Suprapubic skin (tissue), 3 donors: ENCODE data around the gene NKPD1.

Experiments used
- EP300 ChIP-seq: sonication (generic); formaldehyde crosslinking; IDR thresholded peaks from one replicate; pipeline ENCODE4 v1.6.1; 2017; ENCODE audit warnings: antibody characterized with exemption
- POLR2A ChIP-seq, 2 donors: fragments of 450-650 bp; IDR thresholded peaks; one replicate each; pipeline ENCODE4 v1.6.1; 2017; ENCODE audit warnings: antibody characterized with exemption in 2 of 2, mild to moderate bottlenecking in 2 of 2, moderate library complexity in 2 of 2
- TF ChIP-seq, protein P1 (sequence below), 2 donors: fragments of 200-600 bp in 1 of 2; fragments of 450-650 bp in 1 of 2; sonication (generic) in 1 of 2; IDR thresholded peaks; one replicate each; pipeline ENCODE4 v1.5.1; 2016 to 2019; ENCODE audit warnings: antibody characterized with exemption in 2 of 2, mild to moderate bottlenecking in 1 of 2, moderate library complexity in 1 of 2

DNA sequence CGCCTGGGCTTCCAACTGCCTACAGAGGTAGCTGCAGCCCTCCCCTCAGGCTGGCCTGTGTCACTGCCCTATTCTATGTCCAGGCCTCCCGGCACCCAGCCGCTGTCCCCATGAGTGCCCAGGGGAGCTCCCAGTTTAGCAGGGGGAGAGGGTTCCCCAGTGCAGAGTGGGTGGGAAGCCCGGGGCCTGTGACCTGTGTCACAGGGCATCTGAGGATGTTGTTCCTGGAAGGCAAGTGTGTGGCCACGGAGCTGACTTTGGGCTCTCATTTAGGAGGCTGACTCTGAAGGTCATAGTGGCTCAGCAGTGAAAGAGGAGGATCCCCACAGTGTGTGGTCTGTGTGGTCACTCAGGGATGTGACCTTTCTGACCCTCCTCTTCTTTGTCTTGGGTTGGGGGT is 42.7 kb downstream of the NKPD1 start:
- TF ChIP-seq EP300 (no peak), POLR2A (IDR thresholded peaks at IDR 0.05) (no peak)
- TF ChIP-seq, protein P1, sequence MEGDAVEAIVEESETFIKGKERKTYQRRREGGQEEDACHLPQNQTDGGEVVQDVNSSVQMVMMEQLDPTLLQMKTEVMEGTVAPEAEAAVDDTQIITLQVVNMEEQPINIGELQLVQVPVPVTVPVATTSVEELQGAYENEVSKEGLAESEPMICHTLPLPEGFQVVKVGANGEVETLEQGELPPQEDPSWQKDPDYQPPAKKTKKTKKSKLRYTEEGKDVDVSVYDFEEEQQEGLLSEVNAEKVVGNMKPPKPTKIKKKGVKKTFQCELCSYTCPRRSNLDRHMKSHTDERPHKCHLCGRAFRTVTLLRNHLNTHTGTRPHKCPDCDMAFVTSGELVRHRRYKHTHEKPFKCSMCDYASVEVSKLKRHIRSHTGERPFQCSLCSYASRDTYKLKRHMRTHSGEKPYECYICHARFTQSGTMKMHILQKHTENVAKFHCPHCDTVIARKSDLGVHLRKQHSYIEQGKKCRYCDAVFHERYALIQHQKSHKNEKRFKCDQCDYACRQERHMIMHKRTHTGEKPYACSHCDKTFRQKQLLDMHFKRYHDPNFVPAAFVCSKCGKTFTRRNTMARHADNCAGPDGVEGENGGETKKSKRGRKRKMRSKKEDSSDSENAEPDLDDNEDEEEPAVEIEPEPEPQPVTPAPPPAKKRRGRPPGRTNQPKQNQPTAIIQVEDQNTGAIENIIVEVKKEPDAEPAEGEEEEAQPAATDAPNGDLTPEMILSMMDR (IDR thresholded peaks at IDR 0.05), result no peak
